ENCODE results near the gene OR51V1.
"Not testable (repeated sequence)": the region's sequence is repeated elsewhere in the genome, so short reads cannot be mapped to it uniquely, and the experiment has no call there.

Gene OR51V1

GRCh38 chr11:5229796-5230195 is 29.3 kb upstream of the OR51V1 start:
- no peak for DNase-seq

GRCh38 chr11:5229356-5229755 is 28.9 kb upstream of the OR51V1 start:
- DNase-seq: no peak

GRCh38 chr11:5228124-5228523 is 27.6 kb upstream of the OR51V1 start:
- DNase-seq: no peak

GRCh38 chr11:5227681-5228080 is 27.2 kb upstream of the OR51V1 start:
- DNase-seq: no peak

GRCh38 chr11:5226732-5227310 is 26.3 kb upstream of the OR51V1 start, which contains the start of gene HBB:
Gene HBB, minus strand, starts transcription at chr11:5227071. Its CDS starts 50 bp downstream, at chr11:5227021.
- no peak for DNase-seq

GRCh38 chr11:5225480-5225871 is 25.0 kb upstream of the OR51V1 start:
- DNase-seq: no peak

- no peak for DNase-seq
These were observed 24.3 kb upstream of the OR51V1 start for GRCh38 chr11:5224538-5225479.

- DNase-seq: no peak
These were observed 23.2 kb upstream of the OR51V1 start for GRCh38 chr11:5223686-5224085.

- DNase-seq: no peak
These were observed 22.7 kb upstream of the OR51V1 start for GRCh38 chr11:5223146-5223545.

GRCh38 chr11:5210376-5210885 is 9.9 kb upstream of the OR51V1 start:
- DNase-seq: no peak

GRCh38 chr11:5204787-5205186 is 4.3 kb upstream of the OR51V1 start:
- no peak for DNase-seq

- no peak for DNase-seq
These were observed 2.9 kb upstream of the OR51V1 start for GRCh38 chr11:5203366-5203765.

GRCh38 chr11:5198285-5198684 is 2.2 kb downstream of the OR51V1 start:
- DNase-seq: no peak

GRCh38 chr11:5197536-5197935 is 2.9 kb downstream of the OR51V1 start:
- no peak for DNase-seq

GRCh38 chr11:5196731-5197130 is 3.8 kb downstream of the OR51V1 start:
- no peak for DNase-seq

- DNase-seq: no peak
These were observed 4.4 kb downstream of the OR51V1 start for GRCh38 chr11:5196067-5196466.

- DNase-seq: no peak
These were observed 7.7 kb downstream of the OR51V1 start for GRCh38 chr11:5192738-5193137.

- no peak for DNase-seq
These were observed 12.3 kb downstream of the OR51V1 start for GRCh38 chr11:5188201-5188600.

GRCh38 chr11:5178046-5178837 is 22.2 kb downstream of the OR51V1 start:
- no peak for DNase-seq

- DNase-seq: no peak
These were observed 25.5 kb downstream of the OR51V1 start for GRCh38 chr11:5174934-5175333.

- no peak for DNase-seq
These were observed 28.6 kb downstream of the OR51V1 start for GRCh38 chr11:5171856-5172255.

- not testable (repeated sequence) for DNase-seq
These were observed 34.6 kb downstream of the OR51V1 start for GRCh38 chr11:5165898-5166297.

- DNase-seq: not testable (repeated sequence)
These were observed 35.7 kb downstream of the OR51V1 start for GRCh38 chr11:5164807-5165206.
